Caki2 (cell line): ENCODE results near the gene ZNF575. TPM values are rescaled to one million over a fixed set of nuclear protein-coding genes. Genes with fewer than 3 reads are reported as not detected.
A peak's percentile ranks its signal among the peaks of the same experiment; 100 is the strongest.
"Not testable (repeated sequence)": the region's sequence is repeated elsewhere in the genome, so short reads cannot be mapped to it uniquely, and the experiment has no call there.

Experiments used
- DNase-seq: peaks from one replicate; pipeline ENCODE4 v3.0.0-alpha.2; 2015; ENCODE audit warnings: low read depth
- in situ Hi-C: cut with HindIII; loops from 2 replicates; pipeline ENCODE4 v1.10.0; 2016; ENCODE audit warnings: low sequenced_read_pairs, low pct_unique_long_range_greater_than_20kb, mixed read lengths
- total RNA-seq: library from RNA; depleted of rRNA; stranded (reverse); fragments of >200 nt; shearing (Covaris generic); gene quantifications from 2 replicates; pipeline ENCODE4 v1.2.3, GENCODE V29; 2014; ENCODE audit warnings: low replicate concordance

The ZNF575 gene
- total RNA-seq, 1 experiment from 2014 or later = not detected

GRCh38 chr19:43505941-43506340, 27.0 kb upstream of the ZNF575 start:
- in situ Hi-C loops = no loop called here
- no peak for DNase-seq

- in situ Hi-C loops = no loop called here
- DNase-seq = no peak
Observed at GRCh38 chr19:43506629-43507028, 26.4 kb upstream of the ZNF575 start.

- no peak for DNase-seq
- in situ Hi-C loops = no loop called here
Observed at GRCh38 chr19:43507880-43508279, 25.1 kb upstream of the ZNF575 start.

GRCh38 chr19:43510713-43511112, 22.3 kb upstream of the ZNF575 start:
- no peak for DNase-seq
- in situ Hi-C loops = no loop called here

GRCh38 chr19:43511324-43511723, 21.7 kb upstream of the ZNF575 start:
- in situ Hi-C loops = no loop called here
- no peak for DNase-seq

GRCh38 chr19:43512399-43512798, 20.6 kb upstream of the ZNF575 start:
- DNase-seq, in situ Hi-C loops: not testable (repeated sequence)

- DNase-seq = no peak
- in situ Hi-C loops = no loop called here
Observed at GRCh38 chr19:43518051-43518450, 14.9 kb upstream of the ZNF575 start.

GRCh38 chr19:43519436-43520088, 13.4 kb upstream of the ZNF575 start:
- in situ Hi-C loops = no loop called here
- peak; percentile 88 for DNase-seq

GRCh38 chr19:43522929-43523328, 10.1 kb upstream of the ZNF575 start:
- in situ Hi-C loops = no loop called here
- DNase-seq = no peak

GRCh38 chr19:43523696-43524095, 9.3 kb upstream of the ZNF575 start:
- in situ Hi-C loops, DNase-seq: not testable (repeated sequence)

- peak; percentile 63 for DNase-seq
- in situ Hi-C loops = loop anchor here (25.0 kb wide), 1 partner anchor 88 kb away; no protein-coding TSS in a partner anchor
Observed at GRCh38 chr19:43524922-43525835, 7.8 kb upstream of the ZNF575 start.

GRCh38 chr19:43525836-43526771, 6.9 kb upstream of the ZNF575 start:
- in situ Hi-C loops = loop anchor here (25.0 kb wide), 1 partner anchor 89 kb away; no protein-coding TSS in a partner anchor
- peak; percentile 33 for DNase-seq

- DNase-seq = peak; percentile 85
- in situ Hi-C loops = loop anchor here (25.0 kb wide), 1 partner anchor 90 kb away; no protein-coding TSS in a partner anchor
Observed at GRCh38 chr19:43526884-43527859, 5.8 kb upstream of the ZNF575 start, which contains the start of gene ETHE1. Gene ETHE1, minus strand, starts transcription at chr19:43527201. Its CDS starts 24 bp downstream, at chr19:43527177.

- in situ Hi-C loops = loop anchor here (25.0 kb wide), 1 partner anchor 91 kb away; no protein-coding TSS in a partner anchor
- peak; percentile 98 for DNase-seq
Observed at GRCh38 chr19:43527860-43528622, 4.9 kb upstream of the ZNF575 start.

GRCh38 chr19:43532571-43532961, 422 bp upstream of the ZNF575 start:
- in situ Hi-C loops = loop anchor here (25.0 kb wide), 1 partner anchor 95 kb away; no protein-coding TSS in a partner anchor
- DNase-seq = no peak
